Measurements from ENCODE around the gene HMGXB3.

Gene HMGXB3

DNA sequence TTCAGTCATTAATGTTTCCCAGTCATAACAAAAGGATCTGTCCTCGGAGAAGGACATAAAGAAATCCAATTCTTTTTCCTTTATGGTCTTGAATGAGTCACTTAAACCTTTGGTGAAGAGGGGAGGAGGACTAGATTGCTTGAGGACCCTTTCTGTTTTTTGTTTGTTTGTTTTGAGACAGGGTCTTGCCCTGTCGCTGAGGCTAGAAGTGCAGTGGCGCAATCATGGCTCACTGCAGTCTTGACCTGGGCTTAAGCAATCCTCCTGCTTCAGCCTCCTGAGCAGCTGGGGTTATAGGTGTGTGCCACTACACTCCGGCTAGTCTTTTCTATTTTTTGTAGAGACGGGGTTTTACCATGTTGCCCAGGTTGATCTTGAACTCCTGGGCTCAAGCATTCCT, 12.4 kb upstream of the HMGXB3 start:
- Histone ChIP-seq H3K9ac (ENCODE audit: low read depth, low read length, poor library complexity) (no peak overlapping the region), H3K9me3 (replicated peaks in 1 of 2; ENCODE audit: control insufficient read depth in 2 of 2, insufficient read depth in 1 of 2, low read depth in 1 of 2, low read length in 2 of 2) (no peaks in the 10 kb centered on the region), H3K4me1 (ENCODE audit: control insufficient read depth in 2 of 2, insufficient read depth in 1 of 2, low read depth in 1 of 2, low read length in 2 of 2) (peaks cover 0 to 2% of the 10 kb centered on the region in 2 donors), H3K79me1 (ENCODE audit: low read depth, low read length) (no peaks in the 10 kb centered on the region), H2BK12ac (ENCODE audit: low read length) (no peak overlapping the region), H3K14ac (ENCODE audit: low read length) (no peak overlapping the region), H3K4ac (ENCODE audit: low read length) (no peak overlapping the region), H2BK5ac (ENCODE audit: low read length) (no peak overlapping the region), H2BK15ac (ENCODE audit: low read length) (no peak overlapping the region), H4K91ac (ENCODE audit: low read depth, low read length, poor library complexity) (no peak overlapping the region), H4K8ac (ENCODE audit: low read depth, low read length) (no peak overlapping the region), H2AFZ (ENCODE audit: low read length) (no peak overlapping the region), H3K18ac (ENCODE audit: low read length) (no peak overlapping the region), H2BK120ac (ENCODE audit: low read depth, low read length) (no peak overlapping the region), H3K36me3 (replicated peaks in 1 of 2; ENCODE audit: control insufficient read depth in 2 of 2, insufficient read depth in 2 of 2, low read length in 2 of 2) (no peaks in the 10 kb centered on the region), H3K4me2 (ENCODE audit: insufficient read depth, low read length, poor library complexity, severe bottlenecking) (no peak overlapping the region), H3K4me3 (ENCODE audit: low read length in 2 of 2) (no peak overlapping the region), H3K23ac (ENCODE audit: low read depth, low read length, poor library complexity) (no peak overlapping the region), H3K27me3 (ENCODE audit: control insufficient read depth in 3 of 3, insufficient read depth in 3 of 3, low read depth in 1 of 3, low read length in 3 of 3) (no peaks in the 10 kb centered on the region), H3K27ac (replicated peaks; ENCODE audit: low read length) (no peak overlapping the region), H2AK5ac (ENCODE audit: low read depth, low read length) (no peak overlapping the region)
- no peak for DNase-seq (ENCODE audit: low spot score)
- WGBS, 2 donors (ENCODE audit: extremely low coverage in 2 of 2, insufficient read length in 2 of 2, insufficient replicate concordance in 1 of 2), result no CpG with 5 or more reads among the region's 5 CpGs

DNA sequence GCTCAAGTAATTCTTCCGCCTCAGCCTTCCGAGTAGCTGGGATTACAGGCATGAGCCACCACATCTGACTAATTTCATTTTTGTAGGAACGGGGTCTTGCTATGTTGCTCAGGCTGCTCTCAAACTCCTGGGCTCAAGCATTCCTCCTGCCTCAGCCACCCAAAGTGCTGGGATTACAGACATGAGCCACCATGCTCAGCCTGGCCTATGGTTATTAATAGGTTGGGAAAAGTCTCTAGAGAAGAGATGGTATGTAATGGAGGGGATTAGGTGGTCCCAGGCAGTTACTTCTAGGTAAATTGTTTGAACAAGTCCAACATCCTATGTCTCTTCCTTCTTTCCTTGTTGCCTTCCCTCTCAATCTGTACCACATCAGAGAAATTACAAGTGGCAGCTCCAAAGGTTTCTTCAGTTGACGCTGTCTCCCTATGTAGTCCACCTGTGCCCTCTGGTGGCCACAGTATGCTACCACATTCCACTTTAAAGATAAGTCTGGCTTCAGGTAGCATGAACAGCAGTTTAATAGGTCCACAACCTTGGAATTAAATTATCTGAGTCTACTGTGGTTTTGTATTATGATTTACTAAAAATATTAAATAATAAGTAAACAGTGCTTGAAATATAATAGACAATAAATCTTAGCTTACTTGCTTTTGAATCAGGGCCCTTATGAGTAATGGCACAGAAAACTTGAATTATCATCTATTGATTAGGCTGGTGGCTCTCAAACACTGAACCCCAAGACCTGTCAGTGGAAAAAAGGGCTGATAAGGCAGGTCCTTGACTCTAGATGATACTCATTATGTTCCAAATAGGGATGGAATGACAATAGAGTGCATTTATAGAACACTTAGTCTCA, 9.8 kb upstream of the HMGXB3 start:
- DNase-seq (ENCODE audit: low spot score), result peak; percentile 77
- Histone ChIP-seq H2BK15ac (ENCODE audit: low read length) (no peak overlapping the region), H2BK120ac (ENCODE audit: low read depth, low read length) (no peak overlapping the region), H3K14ac (ENCODE audit: low read length) (no peak overlapping the region), H3K27ac (replicated peaks; ENCODE audit: low read length) (no peak overlapping the region), H3K27me3 (ENCODE audit: control insufficient read depth in 3 of 3, insufficient read depth in 3 of 3, low read depth in 1 of 3, low read length in 3 of 3) (no peaks in the 10 kb centered on the region), H3K9ac (ENCODE audit: low read depth, low read length, poor library complexity) (no peak overlapping the region), H3K18ac (ENCODE audit: low read length) (no peak overlapping the region), H3K23ac (ENCODE audit: low read depth, low read length, poor library complexity) (no peak overlapping the region), H4K91ac (ENCODE audit: low read depth, low read length, poor library complexity) (no peak overlapping the region), H3K9me3 (replicated peaks in 1 of 2; ENCODE audit: control insufficient read depth in 2 of 2, insufficient read depth in 1 of 2, low read depth in 1 of 2, low read length in 2 of 2) (no peaks in the 10 kb centered on the region), H3K4ac (ENCODE audit: low read length) (no peak overlapping the region), H3K4me3 (ENCODE audit: low read length in 2 of 2) (no peak overlapping the region), H4K8ac (ENCODE audit: low read depth, low read length) (no peak overlapping the region), H3K79me1 (ENCODE audit: low read depth, low read length) (no peaks in the 10 kb centered on the region), H2AK5ac (ENCODE audit: low read depth, low read length) (no peak overlapping the region), H2AFZ (ENCODE audit: low read length) (no peak overlapping the region), H3K36me3 (replicated peaks in 1 of 2; ENCODE audit: control insufficient read depth in 2 of 2, insufficient read depth in 2 of 2, low read length in 2 of 2) (peaks cover 3 to 17% of the 10 kb centered on the region in 2 donors), H2BK5ac (ENCODE audit: low read length) (no peak overlapping the region), H2BK12ac (ENCODE audit: low read length) (no peak overlapping the region), H3K4me1 (ENCODE audit: control insufficient read depth in 2 of 2, insufficient read depth in 1 of 2, low read depth in 1 of 2, low read length in 2 of 2) (no peaks in the 10 kb centered on the region), H3K4me2 (ENCODE audit: insufficient read depth, low read length, poor library complexity, severe bottlenecking) (no peak overlapping the region)
- WGBS, 2 donors (ENCODE audit: extremely low coverage in 2 of 2, insufficient read length in 2 of 2, insufficient replicate concordance in 1 of 2), result no CpG with 5 or more reads among the region's 4 CpGs

DNA sequence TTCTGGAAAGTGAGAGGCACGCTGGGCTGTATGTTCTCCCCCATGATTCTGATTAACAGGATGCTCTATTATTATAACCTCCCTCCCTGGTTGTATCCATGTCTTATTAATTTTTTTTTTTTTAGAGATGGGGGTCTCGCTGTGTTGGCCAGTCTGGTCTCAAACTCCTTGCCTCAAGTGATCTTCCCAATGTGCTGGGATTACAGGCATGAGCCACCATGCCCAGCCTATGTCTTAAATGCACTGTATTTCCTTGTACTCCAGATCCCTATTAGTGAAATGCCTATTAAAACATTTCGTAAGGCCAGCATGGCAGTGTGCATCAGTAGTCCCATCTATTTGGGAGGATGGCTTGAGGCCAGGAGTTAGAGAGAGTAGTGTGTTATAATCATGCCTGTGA, 7.1 kb upstream of the HMGXB3 start:
- Histone ChIP-seq H3K27ac (replicated peaks; ENCODE audit: low read length) (no peak overlapping the region), H3K18ac (ENCODE audit: low read length) (no peak overlapping the region), H2AFZ (ENCODE audit: low read length) (no peak overlapping the region), H3K4me3 (ENCODE audit: low read length in 2 of 2) (no peak overlapping the region), H2BK5ac (ENCODE audit: low read length) (no peak overlapping the region), H3K9ac (ENCODE audit: low read depth, low read length, poor library complexity) (no peak overlapping the region), H3K4ac (ENCODE audit: low read length) (no peak overlapping the region), H2BK15ac (ENCODE audit: low read length) (no peak overlapping the region), H2BK12ac (ENCODE audit: low read length) (no peak overlapping the region), H4K91ac (ENCODE audit: low read depth, low read length, poor library complexity) (no peak overlapping the region), H3K14ac (ENCODE audit: low read length) (no peak overlapping the region), H2BK120ac (ENCODE audit: low read depth, low read length) (no peak overlapping the region), H3K23ac (ENCODE audit: low read depth, low read length, poor library complexity) (no peak overlapping the region), H3K4me2 (ENCODE audit: insufficient read depth, low read length, poor library complexity, severe bottlenecking) (no peak overlapping the region), H3K9me3 (replicated peaks in 1 of 2; ENCODE audit: control insufficient read depth in 2 of 2, insufficient read depth in 1 of 2, low read depth in 1 of 2, low read length in 2 of 2) (no peaks in the 10 kb centered on the region), H2AK5ac (ENCODE audit: low read depth, low read length) (no peak overlapping the region), H3K4me1 (ENCODE audit: control insufficient read depth in 2 of 2, insufficient read depth in 1 of 2, low read depth in 1 of 2, low read length in 2 of 2) (no peaks in the 10 kb centered on the region), H3K79me1 (ENCODE audit: low read depth, low read length) (no peaks in the 10 kb centered on the region), H4K8ac (ENCODE audit: low read depth, low read length) (no peak overlapping the region), H3K36me3 (replicated peaks in 1 of 2; ENCODE audit: control insufficient read depth in 2 of 2, insufficient read depth in 2 of 2, low read length in 2 of 2) (peaks cover 3 to 23% of the 10 kb centered on the region in 2 donors), H3K27me3 (ENCODE audit: control insufficient read depth in 3 of 3, insufficient read depth in 3 of 3, low read depth in 1 of 3, low read length in 3 of 3) (no peaks in the 10 kb centered on the region)
- no peak for DNase-seq (ENCODE audit: low spot score)
- WGBS, 2 donors (ENCODE audit: extremely low coverage in 2 of 2, insufficient read length in 2 of 2, insufficient replicate concordance in 1 of 2), result no CpG with 5 or more reads among the region's 3 CpGs

DNA sequence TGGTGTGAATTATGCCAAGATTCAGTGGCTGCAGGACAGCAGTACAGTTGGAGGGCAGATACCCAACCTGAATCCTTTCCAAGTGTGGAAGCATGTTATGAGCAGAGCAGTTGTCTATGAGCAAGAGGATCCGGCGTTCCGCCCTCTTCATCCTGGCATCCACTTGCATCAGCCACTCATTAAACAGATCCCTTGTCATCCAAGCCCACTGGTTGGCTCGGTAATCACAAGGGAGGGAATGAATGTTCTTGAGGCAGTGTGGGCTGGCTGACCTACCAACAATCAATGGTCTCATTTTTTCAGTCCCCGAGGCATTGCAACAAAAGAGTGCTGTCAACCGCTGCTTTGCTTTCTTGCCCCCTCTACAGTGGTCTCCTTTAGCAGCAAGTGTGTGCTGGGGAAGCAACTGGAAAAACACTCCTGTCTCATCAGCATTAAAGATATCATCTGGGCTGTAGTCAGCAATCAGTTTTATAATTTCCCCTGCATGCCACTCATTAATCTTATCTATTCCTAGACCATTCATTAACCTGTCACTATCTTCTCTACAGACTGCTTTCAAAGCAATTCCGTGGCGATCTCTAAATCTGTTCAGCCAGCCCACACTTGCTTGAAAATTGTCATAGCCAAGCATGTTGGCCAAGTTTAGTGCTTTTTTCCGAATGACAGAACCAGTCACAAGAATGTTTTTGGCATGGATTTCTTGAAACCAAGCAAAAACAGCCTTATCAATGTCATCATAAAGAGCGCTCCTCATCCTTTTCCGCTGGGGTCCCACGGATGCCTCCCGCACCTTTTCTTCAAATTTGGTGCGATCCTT, 4.9 kb upstream of the HMGXB3 start:
- Histone ChIP-seq H3K79me1 (ENCODE audit: low read depth, low read length) (no peaks in the 10 kb centered on the region), H3K4ac (ENCODE audit: low read length) (no peak overlapping the region), H3K9me3 (replicated peaks in 1 of 2; ENCODE audit: control insufficient read depth in 2 of 2, insufficient read depth in 1 of 2, low read depth in 1 of 2, low read length in 2 of 2) (no peaks in the 10 kb centered on the region), H3K23ac (ENCODE audit: low read depth, low read length, poor library complexity) (no peak overlapping the region), H3K14ac (ENCODE audit: low read length) (no peak overlapping the region), H3K4me1 (ENCODE audit: control insufficient read depth in 2 of 2, insufficient read depth in 1 of 2, low read depth in 1 of 2, low read length in 2 of 2) (peaks cover 4 to 5% of the 10 kb centered on the region in 2 donors), H3K9ac (ENCODE audit: low read depth, low read length, poor library complexity) (no peak overlapping the region), H3K27ac (replicated peaks; ENCODE audit: low read length) (no peak overlapping the region), H4K91ac (ENCODE audit: low read depth, low read length, poor library complexity) (no peak overlapping the region), H2AFZ (ENCODE audit: low read length) (no peak overlapping the region), H3K27me3 (ENCODE audit: control insufficient read depth in 3 of 3, insufficient read depth in 3 of 3, low read depth in 1 of 3, low read length in 3 of 3) (no peaks in the 10 kb centered on the region), H2BK120ac (ENCODE audit: low read depth, low read length) (no peak overlapping the region), H2AK5ac (ENCODE audit: low read depth, low read length) (no peak overlapping the region), H2BK5ac (ENCODE audit: low read length) (no peak overlapping the region), H2BK12ac (ENCODE audit: low read length) (no peak overlapping the region), H3K36me3 (replicated peaks in 1 of 2; ENCODE audit: control insufficient read depth in 2 of 2, insufficient read depth in 2 of 2, low read length in 2 of 2) (peaks cover 3 to 23% of the 10 kb centered on the region in 2 donors), H3K4me2 (ENCODE audit: insufficient read depth, low read length, poor library complexity, severe bottlenecking) (no peak overlapping the region), H4K8ac (ENCODE audit: low read depth, low read length) (no peak overlapping the region), H2BK15ac (ENCODE audit: low read length) (no peak overlapping the region), H3K4me3 (ENCODE audit: low read length in 2 of 2) (no peak overlapping the region), H3K18ac (ENCODE audit: low read length) (no peak overlapping the region)
- no CpG with 5 or more reads among the region's 14 CpGs for WGBS, 2 donors (ENCODE audit: extremely low coverage in 2 of 2, insufficient read length in 2 of 2, insufficient replicate concordance in 1 of 2)
- no peak for DNase-seq (ENCODE audit: low spot score)

All from neuronal stem cell (in vitro differentiated cells).